Tibial nerve (tissue), 3 donors: ENCODE data around the gene STMN3.

ENCODE experiments used
- POLR2A ChIP-seq, 2 donors: fragments of 450-650 bp; IDR thresholded peaks; one replicate each; pipeline ENCODE4 v1.6.1; 2017; ENCODE audit warnings: antibody characterized with exemption in 2 of 2, mild to moderate bottlenecking in 2 of 2, moderate library complexity in 2 of 2
- TF ChIP-seq, protein P1 (sequence below), 5 experiments: fragments of 200-600 bp in 3 of 5; fragments of 450-650 bp in 2 of 5; sonication (generic) in 3 of 5; IDR thresholded peaks; one replicate each; pipeline ENCODE4 v1.5.1; 2016 to 2019; ENCODE audit warnings: antibody characterized with exemption in 5 of 5, mild to moderate bottlenecking in 3 of 5, moderate library complexity in 2 of 5

DNA sequence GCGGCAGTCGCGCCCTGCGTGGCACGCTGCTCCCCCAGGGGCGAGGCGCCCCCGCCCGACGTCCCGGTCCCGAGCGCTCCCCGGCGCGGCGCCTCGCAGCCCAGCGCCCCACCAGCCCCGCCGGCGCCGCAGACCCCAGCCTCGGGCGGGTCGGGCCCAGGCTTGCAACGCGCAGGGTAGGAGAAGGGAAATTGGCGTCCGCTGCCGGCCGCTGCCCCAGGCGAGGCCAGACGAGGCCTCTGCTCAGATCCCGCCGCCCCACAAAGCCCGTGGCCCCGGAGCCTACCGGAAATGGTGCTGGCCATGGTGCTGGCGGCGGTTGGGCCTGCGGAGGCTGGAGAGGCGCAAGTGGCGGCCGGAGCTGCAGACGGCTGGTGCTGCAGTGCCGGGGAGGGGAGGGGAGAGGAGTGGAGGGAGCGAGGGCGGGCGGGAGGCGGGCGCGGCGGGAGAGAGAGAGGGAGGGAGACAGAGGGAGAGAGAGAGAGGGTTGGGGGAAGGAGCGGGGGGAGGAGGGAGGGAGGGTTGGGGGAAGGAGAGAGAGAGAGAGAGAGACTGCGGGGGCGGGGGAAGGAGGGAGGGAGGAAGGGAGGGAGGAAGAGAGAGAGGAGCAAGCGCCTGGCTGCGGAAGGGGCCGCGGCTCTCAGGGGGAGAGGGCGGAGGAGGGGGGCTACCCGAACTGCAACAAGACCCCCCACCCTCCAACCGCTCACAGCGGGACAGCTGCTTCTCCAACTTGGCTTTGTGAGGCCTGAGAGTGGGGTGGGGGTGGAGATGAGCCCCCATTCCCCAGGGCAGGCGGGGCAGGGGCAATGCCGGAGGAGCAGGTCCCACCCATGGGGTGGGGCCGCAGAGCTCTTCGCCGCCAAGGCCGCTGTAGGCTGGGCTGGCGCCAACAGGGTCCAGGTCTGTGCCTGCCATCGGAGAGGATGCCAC, at the start of gene STMN3:
- peak in 1 of 2 donors; percentile 15 for TF ChIP-seq POLR2A (IDR thresholded peaks at IDR 0.05)
- TF ChIP-seq, protein P1, sequence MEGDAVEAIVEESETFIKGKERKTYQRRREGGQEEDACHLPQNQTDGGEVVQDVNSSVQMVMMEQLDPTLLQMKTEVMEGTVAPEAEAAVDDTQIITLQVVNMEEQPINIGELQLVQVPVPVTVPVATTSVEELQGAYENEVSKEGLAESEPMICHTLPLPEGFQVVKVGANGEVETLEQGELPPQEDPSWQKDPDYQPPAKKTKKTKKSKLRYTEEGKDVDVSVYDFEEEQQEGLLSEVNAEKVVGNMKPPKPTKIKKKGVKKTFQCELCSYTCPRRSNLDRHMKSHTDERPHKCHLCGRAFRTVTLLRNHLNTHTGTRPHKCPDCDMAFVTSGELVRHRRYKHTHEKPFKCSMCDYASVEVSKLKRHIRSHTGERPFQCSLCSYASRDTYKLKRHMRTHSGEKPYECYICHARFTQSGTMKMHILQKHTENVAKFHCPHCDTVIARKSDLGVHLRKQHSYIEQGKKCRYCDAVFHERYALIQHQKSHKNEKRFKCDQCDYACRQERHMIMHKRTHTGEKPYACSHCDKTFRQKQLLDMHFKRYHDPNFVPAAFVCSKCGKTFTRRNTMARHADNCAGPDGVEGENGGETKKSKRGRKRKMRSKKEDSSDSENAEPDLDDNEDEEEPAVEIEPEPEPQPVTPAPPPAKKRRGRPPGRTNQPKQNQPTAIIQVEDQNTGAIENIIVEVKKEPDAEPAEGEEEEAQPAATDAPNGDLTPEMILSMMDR (IDR thresholded peaks at IDR 0.05) = no peak
